Neutrophil (primary cell): ENCODE results near the gene LYAR.

Experiments
- H3K27ac ChIP-seq: fragments of 200-600 bp; sonication (generic); 2 replicates; pipeline ENCODE4 v1.5.1; 2016; ENCODE audit warnings: mild to moderate bottlenecking, moderate library complexity
- H3K27me3 ChIP-seq: fragments of 200-600 bp; sonication (generic); 2 replicates; pipeline ENCODE4 v1.6.0; 2016; ENCODE audit warnings: mild to moderate bottlenecking
- H3K36me3 ChIP-seq: fragments of 200-600 bp; sonication (generic); 2 replicates; pipeline ENCODE4 v1.5.1; 2017
- H3K4me1 ChIP-seq, 2 experiments: fragments of 200-600 bp in 1 of 2; sonication (generic) in 1 of 2; 1 replicate in 1 of 2; 2 replicates in 1 of 2; pipeline versions ENCODE4 v1.5.1 to v1.6.1; 2013 to 2016; ENCODE audit warnings: low read depth in 1 of 2, low read length in 1 of 2, mild to moderate bottlenecking in 1 of 2, moderate library complexity in 1 of 2; ENCODE audit not compliant: control insufficient read depth in 1 of 2, insufficient read depth in 1 of 2
- H3K4me3 ChIP-seq, 2 experiments: fragments of 200-600 bp in 1 of 2; sonication (generic) in 1 of 2; 1 replicate in 1 of 2; 2 replicates in 1 of 2; pipeline ENCODE4 v1.5.1; 2013 to 2016; ENCODE audit warnings: low read depth in 1 of 2, low read length in 1 of 2, mild to moderate bottlenecking in 1 of 2, moderate library complexity in 1 of 2
- H3K9me3 ChIP-seq: fragments of 200-600 bp; sonication (generic); 2 replicates; pipeline ENCODE4 v1.5.1; 2016
- TF ChIP-seq, protein P1 (sequence below): fragments of 200-600 bp; sonication (generic); IDR thresholded peaks from 2 replicates; pipeline ENCODE4 v1.5.1; 2016; ENCODE audit warnings: antibody characterized with exemption

LYAR gene

DNA sequence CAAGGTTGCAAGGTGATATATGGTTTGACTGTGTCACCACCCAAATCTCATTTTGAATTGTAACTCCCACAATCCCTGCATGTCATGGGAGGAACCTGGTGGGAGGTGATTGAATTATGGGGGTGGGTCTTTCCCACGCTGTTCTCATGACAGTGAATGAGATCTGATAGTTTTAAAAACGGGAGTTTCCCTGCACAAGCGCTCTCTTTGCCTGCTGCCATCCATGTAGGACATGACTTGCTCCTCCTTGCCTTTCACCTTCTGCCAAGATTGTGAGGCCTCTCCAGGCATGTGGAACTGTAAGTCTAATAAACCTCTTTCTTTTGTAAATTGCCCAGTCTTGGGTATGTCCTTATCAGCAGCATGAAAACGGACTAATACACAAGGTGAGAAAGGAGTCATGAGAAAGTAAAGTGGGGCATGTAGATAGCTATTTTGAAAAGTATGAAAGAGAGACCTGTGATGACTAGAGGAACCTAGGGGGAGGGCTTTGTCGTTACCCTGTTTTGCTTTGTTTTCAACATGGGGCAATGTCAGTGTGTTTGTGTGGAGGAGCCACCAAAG, 6.4 kb upstream of the LYAR start:
- H3K4me1 ChIP-seq: peaks cover under 1 to 2% of the 10 kb centered on the region in 2 experiments
- TF ChIP-seq, protein P1, sequence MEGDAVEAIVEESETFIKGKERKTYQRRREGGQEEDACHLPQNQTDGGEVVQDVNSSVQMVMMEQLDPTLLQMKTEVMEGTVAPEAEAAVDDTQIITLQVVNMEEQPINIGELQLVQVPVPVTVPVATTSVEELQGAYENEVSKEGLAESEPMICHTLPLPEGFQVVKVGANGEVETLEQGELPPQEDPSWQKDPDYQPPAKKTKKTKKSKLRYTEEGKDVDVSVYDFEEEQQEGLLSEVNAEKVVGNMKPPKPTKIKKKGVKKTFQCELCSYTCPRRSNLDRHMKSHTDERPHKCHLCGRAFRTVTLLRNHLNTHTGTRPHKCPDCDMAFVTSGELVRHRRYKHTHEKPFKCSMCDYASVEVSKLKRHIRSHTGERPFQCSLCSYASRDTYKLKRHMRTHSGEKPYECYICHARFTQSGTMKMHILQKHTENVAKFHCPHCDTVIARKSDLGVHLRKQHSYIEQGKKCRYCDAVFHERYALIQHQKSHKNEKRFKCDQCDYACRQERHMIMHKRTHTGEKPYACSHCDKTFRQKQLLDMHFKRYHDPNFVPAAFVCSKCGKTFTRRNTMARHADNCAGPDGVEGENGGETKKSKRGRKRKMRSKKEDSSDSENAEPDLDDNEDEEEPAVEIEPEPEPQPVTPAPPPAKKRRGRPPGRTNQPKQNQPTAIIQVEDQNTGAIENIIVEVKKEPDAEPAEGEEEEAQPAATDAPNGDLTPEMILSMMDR: no peak
- no peak overlapping the region for H3K4me3 ChIP-seq
- no peaks in the 10 kb centered on the region for H3K9me3 ChIP-seq
- peaks cover 7% of the 10 kb centered on the region for H3K36me3 ChIP-seq
- no peaks in the 10 kb centered on the region for H3K27me3 ChIP-seq
- H3K27ac ChIP-seq: no peak overlapping the region

DNA sequence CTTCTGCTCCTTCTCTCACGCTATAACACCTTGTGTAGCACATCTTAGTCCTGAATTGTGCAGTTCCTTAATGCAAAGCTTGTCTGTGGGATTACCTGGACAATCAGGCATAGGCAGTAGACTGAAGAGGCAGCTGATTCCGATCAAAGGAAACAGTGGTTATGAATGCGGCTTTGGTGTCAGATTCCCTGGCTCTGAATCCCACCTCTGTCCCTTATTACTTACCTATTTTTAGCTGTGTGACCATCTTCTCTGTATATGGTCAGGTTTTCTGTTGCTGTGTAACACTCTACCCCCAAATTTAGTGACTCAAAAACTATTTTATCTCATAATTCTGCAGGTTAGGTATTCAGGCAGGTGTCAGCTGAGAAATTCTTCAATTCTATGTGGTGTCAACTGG, 3.3 kb upstream of the LYAR start:
- no peaks in the 10 kb centered on the region for H3K36me3 ChIP-seq
- no peaks in the 10 kb centered on the region for H3K9me3 ChIP-seq
- H3K4me3 ChIP-seq: no peak overlapping the region
- H3K27me3 ChIP-seq: no peaks in the 10 kb centered on the region
- TF ChIP-seq, protein P1: no peak
- H3K27ac ChIP-seq: no peak overlapping the region
- peaks cover 19 to 23% of the 10 kb centered on the region in 2 experiments for H3K4me1 ChIP-seq

DNA sequence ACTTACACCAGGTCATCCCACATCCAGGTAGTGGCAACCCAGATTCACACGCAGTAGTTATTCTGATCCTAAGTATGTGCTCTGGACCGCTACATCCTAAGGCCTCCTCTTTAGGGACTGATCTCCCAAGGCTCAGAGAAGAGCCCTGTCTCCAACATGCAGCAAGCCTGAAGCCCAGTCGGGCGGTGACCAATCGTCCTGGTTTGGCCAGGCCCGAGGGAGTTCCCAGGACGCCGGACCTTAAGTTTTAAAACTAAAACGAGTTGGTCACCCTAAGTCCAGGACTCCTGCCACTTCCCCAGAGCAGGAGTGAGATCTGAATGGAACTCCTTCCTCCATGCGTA, 385 bp downstream of the LYAR start:
- Histone ChIP-seq H3K4me3 (peak overlapping the region; percentile 76 to 88), H3K4me1 (peaks cover 19 to 23% of the 10 kb centered on the region in 2 experiments), H3K9me3 (no peaks in the 10 kb centered on the region), H3K27ac (peak overlapping the region; percentile 81), H3K27me3 (no peaks in the 10 kb centered on the region), H3K36me3 (peaks cover 5% of the 10 kb centered on the region)
- TF ChIP-seq, protein P1: no peak

DNA sequence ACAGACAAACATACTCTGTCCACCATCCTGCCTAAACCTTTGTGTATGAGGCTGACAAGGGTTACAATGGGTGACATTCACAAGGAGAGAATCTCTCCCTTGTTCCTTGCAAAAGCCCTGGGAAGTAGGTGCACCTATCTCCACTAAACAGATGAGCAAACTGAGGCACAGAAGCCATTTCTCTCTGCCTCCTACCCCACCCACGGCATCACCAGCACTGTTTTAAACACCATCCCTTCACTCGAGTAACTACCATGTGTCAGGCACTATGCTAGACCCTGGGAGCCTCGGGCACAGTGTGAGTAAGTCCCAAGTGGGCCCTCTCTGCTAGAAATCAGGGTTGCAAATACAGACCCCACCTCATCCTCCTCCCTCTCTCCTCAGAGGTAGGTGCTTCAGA, 899 bp downstream of the LYAR start:
- Histone ChIP-seq H3K4me1 (peaks cover 19 to 23% of the 10 kb centered on the region in 2 experiments), H3K9me3 (no peaks in the 10 kb centered on the region), H3K4me3 (peak overlapping the region; percentile 76 to 88), H3K27ac (no peak overlapping the region), H3K27me3 (no peaks in the 10 kb centered on the region), H3K36me3 (peaks cover 5% of the 10 kb centered on the region)
- TF ChIP-seq, protein P1: no peak

DNA sequence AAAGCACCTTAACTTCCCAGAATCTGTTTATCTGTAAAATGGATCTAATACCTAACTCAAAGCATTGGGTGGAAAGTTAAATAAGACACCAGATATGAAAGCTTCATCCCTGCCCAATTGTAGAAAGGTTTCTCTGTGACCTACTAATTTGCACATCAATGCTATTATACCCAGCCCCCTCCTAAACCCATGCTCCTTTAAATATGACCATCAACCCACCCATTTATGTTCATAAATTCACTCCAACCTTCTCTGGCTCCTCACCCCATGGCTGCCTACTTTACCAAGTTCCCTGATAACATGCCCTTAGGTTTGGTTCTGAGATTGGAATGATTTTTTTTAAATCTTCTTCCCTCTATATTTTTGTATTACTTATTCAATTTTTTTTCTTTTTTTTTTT, 1.9 kb downstream of the LYAR start:
- no peak overlapping the region for H3K27ac ChIP-seq
- H3K4me3 ChIP-seq: no peak overlapping the region
- no peaks in the 10 kb centered on the region for H3K27me3 ChIP-seq
- peaks cover 19 to 23% of the 10 kb centered on the region in 2 experiments for H3K4me1 ChIP-seq
- peaks cover 5% of the 10 kb centered on the region for H3K36me3 ChIP-seq
- no peaks in the 10 kb centered on the region for H3K9me3 ChIP-seq
- TF ChIP-seq, protein P1: no peak
